ENCODE measurements around the gene DHH.

DHH gene

DNA sequence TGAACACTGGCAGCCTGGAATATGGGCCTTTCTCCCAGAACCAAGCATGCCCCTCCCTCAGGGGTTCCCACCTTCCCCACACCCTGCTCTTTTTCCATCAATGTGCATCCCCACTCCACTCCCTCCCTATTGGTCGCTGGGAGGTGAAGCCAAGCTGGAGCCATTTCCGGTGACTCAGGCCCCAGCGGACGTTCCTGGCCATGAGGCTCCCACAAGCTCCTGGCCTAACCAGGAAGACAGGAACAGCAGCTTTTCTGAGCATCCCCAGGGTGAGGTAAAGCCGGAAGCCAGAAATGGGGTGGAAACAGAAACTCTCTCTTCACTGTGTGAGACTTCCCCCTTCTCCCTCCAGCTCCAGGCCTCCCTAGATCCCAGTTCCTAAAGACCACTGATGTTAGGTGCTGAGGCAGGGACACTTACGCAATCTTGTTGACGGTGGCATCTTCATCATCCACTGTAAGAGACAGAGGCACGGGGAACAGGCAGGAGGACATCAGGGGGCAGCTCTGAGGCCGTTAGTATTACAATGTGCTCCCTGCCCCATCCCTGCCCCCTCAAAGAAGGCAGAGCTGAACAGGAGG is 11.0 kb upstream of the DHH start:
- no peak for DNase-seq (ENCODE audit: low read depth)
- TF ChIP-seq, protein P1, sequence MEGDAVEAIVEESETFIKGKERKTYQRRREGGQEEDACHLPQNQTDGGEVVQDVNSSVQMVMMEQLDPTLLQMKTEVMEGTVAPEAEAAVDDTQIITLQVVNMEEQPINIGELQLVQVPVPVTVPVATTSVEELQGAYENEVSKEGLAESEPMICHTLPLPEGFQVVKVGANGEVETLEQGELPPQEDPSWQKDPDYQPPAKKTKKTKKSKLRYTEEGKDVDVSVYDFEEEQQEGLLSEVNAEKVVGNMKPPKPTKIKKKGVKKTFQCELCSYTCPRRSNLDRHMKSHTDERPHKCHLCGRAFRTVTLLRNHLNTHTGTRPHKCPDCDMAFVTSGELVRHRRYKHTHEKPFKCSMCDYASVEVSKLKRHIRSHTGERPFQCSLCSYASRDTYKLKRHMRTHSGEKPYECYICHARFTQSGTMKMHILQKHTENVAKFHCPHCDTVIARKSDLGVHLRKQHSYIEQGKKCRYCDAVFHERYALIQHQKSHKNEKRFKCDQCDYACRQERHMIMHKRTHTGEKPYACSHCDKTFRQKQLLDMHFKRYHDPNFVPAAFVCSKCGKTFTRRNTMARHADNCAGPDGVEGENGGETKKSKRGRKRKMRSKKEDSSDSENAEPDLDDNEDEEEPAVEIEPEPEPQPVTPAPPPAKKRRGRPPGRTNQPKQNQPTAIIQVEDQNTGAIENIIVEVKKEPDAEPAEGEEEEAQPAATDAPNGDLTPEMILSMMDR (IDR thresholded peaks at IDR 0.05; ENCODE audit: low read depth, low read length, missing control alignments) = no peak
- no peak overlapping the region for H3K4me3 ChIP-seq (ENCODE audit: low read depth, low read length)

DNA sequence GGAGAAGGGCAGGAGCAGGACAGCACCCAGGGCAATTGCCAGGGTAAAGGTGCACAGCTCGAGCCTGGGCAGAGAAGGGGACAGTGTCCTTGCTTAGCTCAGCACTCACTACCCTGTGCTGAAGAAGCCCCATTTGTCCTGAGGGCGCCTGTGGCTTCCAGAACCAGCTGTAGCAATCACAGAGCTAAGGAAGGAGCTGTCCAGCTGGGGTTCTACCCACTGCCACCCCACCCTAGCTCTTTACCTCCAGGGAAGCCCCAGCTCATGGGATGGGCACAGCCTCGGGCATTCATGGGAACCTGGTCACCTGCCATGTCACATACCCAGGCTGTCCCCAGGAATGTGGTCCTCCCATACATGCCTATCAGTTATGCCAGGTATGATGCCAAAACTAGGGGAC is 10.2 kb upstream of the DHH start:
- DNase-seq (ENCODE audit: low read depth) = no peak
- TF ChIP-seq, protein P1 (IDR thresholded peaks at IDR 0.05; ENCODE audit: low read depth, low read length, missing control alignments) = no peak
- H3K4me3 ChIP-seq (ENCODE audit: low read depth, low read length) = no peak overlapping the region

DNA sequence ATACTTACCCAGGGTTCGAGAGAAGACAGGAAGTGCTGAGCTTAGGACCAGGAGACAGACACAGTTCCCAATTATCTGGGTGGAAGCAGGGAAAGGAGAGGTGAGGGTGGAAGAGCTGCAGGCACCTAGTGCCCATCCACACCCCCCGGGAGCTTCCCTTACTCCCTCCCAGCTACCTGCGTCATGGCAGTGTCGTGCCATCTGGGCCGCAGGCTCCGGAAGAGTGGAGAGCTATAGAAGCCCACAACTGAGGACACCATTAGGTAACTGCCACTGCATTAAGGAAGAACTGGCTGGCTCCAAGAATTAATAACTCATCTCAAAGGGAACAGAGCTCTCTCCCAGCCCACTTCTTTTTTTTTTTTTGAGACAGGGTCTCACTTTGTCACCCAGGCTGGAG is 5.8 kb upstream of the DHH start:
- TF ChIP-seq, protein P1 (IDR thresholded peaks at IDR 0.05; ENCODE audit: low read depth, low read length, missing control alignments) = no peak
- DNase-seq (ENCODE audit: low read depth) = no peak
- no peak overlapping the region for H3K4me3 ChIP-seq (ENCODE audit: low read depth, low read length)

DNA sequence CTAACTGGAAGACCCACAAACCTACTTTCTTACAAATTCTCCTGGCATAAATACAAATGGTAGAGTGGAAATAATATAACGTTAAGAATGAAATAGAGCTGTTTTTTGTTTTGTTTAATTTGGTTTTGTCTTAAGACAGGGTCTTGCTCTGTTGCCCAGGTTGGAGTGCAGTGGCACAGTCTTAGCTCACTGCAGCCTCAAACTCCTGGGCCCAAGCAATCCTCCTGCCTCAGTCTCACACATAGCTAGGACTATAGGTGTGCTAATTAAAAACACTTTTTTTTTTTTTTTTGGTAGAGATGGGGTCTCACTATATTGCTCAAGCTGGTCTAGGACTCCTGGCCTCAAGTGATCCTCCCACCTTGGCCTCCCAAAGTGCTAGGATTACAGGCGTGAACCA is 4.1 kb upstream of the DHH start:
- no peak for DNase-seq (ENCODE audit: low read depth)
- no peak overlapping the region for H3K4me3 ChIP-seq (ENCODE audit: low read depth, low read length)
- TF ChIP-seq, protein P1 (IDR thresholded peaks at IDR 0.05; ENCODE audit: low read depth, low read length, missing control alignments) = no peak

DNA sequence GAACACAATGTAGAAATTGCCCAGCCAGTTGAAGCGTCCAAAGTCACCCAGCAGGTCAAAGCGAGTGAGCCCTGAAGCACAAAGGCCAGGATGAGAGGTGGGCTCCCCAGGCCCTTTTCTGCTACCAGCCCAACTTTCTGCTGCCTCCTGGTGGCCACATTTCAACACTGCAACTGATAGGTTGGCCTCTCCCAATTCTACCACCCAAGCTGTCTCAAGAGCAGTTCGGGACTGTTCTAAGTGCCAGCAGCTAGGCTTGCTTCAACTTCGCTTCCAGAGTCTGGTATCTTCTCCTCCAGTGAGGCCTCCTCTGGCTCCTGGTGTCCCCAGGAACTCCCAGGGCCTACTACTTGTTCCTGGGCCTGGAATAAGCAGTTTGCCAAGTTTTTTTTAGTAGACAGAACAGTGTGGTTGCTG is 3.4 kb upstream of the DHH start:
- TF ChIP-seq, protein P1 (IDR thresholded peaks at IDR 0.05; ENCODE audit: low read depth, low read length, missing control alignments) = peak; percentile 94
- no peak overlapping the region for H3K4me3 ChIP-seq (ENCODE audit: low read depth, low read length)
- no peak for DNase-seq (ENCODE audit: low read depth)

DNA sequence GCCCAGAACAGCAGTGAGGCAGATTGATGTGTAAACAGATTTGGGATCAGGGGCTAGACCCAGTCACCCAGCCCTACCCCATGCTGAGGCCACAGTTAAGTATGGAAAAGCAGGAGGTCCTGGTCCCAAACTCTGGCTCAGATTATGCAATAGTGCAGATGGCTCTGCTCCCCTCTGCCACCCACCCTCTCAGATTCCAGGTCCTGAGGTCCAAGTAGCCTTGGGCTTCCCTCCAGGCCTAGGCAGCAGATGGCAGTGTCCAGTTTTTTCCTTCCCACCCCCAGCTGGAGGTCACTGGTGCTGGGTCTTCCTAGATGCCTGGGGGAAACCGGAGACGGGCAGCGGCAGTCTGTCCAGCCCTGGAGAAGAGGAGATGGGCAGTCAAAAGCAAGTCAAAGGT is 2.8 kb upstream of the DHH start:
- no peak overlapping the region for H3K4me3 ChIP-seq (ENCODE audit: low read depth, low read length)
- DNase-seq (ENCODE audit: low read depth) = no peak

DNA sequence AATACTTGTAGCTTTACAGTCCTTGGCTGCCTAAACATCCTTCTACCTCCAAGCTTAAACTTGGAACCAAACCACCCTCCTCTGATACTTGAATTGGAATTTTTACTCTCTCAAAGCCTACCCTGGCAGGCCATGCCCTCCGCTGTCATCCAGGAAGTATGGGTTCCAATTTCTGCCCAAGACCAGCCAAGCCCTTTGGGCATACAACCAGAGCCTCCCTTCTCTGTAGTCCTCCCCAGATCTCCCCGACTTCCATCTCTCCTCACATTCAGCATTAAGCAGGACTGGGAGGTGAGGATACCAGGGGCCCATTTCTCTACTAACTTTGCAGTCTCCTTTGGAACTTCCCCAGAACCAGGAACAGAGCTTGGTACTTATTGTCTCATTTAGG is 369 bp upstream of the DHH start:
- TF ChIP-seq, protein P1 (IDR thresholded peaks at IDR 0.05; ENCODE audit: low read depth, low read length, missing control alignments) = no peak

More for the DNA sequence above, 2.8 kb upstream of the DHH start:
- TF ChIP-seq, protein P1 (IDR thresholded peaks at IDR 0.05; ENCODE audit: low read depth, low read length, missing control alignments) = no peak

More for the DNA sequence above, 369 bp upstream of the DHH start:
- DNase-seq (ENCODE audit: low read depth) = no peak
- H3K4me3 ChIP-seq (ENCODE audit: low read depth, low read length) = no peak overlapping the region

All from GM12864 (cell line).